Neutrophil (primary cell): ENCODE results near the gene POLR2I.

ENCODE experiments used
- H3K27ac ChIP-seq: fragments of 200-600 bp; sonication (generic); 2 replicates; pipeline ENCODE4 v1.5.1; 2016; ENCODE audit warnings: mild to moderate bottlenecking, moderate library complexity
- H3K27me3 ChIP-seq: fragments of 200-600 bp; sonication (generic); 2 replicates; pipeline ENCODE4 v1.6.0; 2016; ENCODE audit warnings: mild to moderate bottlenecking
- H3K36me3 ChIP-seq: fragments of 200-600 bp; sonication (generic); 2 replicates; pipeline ENCODE4 v1.5.1; 2017
- H3K4me1 ChIP-seq, 2 experiments: fragments of 200-600 bp in 1 of 2; sonication (generic) in 1 of 2; 1 replicate in 1 of 2; 2 replicates in 1 of 2; pipeline versions ENCODE4 v1.5.1 to v1.6.1; 2013 to 2016; ENCODE audit warnings: low read depth in 1 of 2, low read length in 1 of 2, mild to moderate bottlenecking in 1 of 2, moderate library complexity in 1 of 2; ENCODE audit not compliant: control insufficient read depth in 1 of 2, insufficient read depth in 1 of 2
- H3K4me3 ChIP-seq, 2 experiments: fragments of 200-600 bp in 1 of 2; sonication (generic) in 1 of 2; 1 replicate in 1 of 2; 2 replicates in 1 of 2; pipeline ENCODE4 v1.5.1; 2013 to 2016; ENCODE audit warnings: low read depth in 1 of 2, low read length in 1 of 2, mild to moderate bottlenecking in 1 of 2, moderate library complexity in 1 of 2
- H3K9me3 ChIP-seq: fragments of 200-600 bp; sonication (generic); 2 replicates; pipeline ENCODE4 v1.5.1; 2016
- CTCF ChIP-seq: fragments of 200-600 bp; sonication (generic); IDR thresholded peaks from 2 replicates; pipeline ENCODE4 v1.5.1; 2016; ENCODE audit warnings: antibody characterized with exemption

The POLR2I gene

GRCh38 chr19:36114721-36115452, at the start of gene POLR2I:
TSS of gene POLR2I (minus strand) at chr19:36114875. CDS start at chr19:36114856, 19 bp downstream.
- H3K4me3 ChIP-seq: peak within 1 kb of the TSS; percentile 89 to 93
- H3K4me1 ChIP-seq: peaks cover 27 to 32% of the 10 kb centered on the region in 2 experiments
- peaks cover 43% of the 10 kb centered on the region for H3K36me3 ChIP-seq
- H3K27me3 ChIP-seq: no peaks in the 10 kb centered on the region
- no peaks in the 10 kb centered on the region for H3K9me3 ChIP-seq
- TF ChIP-seq CTCF: no peak
- peak within 1 kb of the TSS; percentile 81 for H3K27ac ChIP-seq

- Histone ChIP-seq H3K9me3 (no peaks in the 10 kb centered on the region), H3K27ac (no peak overlapping the region), H3K4me1 (no peaks in the 10 kb centered on the region), H3K36me3 (peaks cover 6% of the 10 kb centered on the region), H3K27me3 (no peaks in the 10 kb centered on the region), H3K4me3 (no peak overlapping the region)
- no peak for TF ChIP-seq CTCF
Measured at GRCh38 chr19:36163813-36164212, 49.1 kb upstream of the POLR2I start.

DNA sequence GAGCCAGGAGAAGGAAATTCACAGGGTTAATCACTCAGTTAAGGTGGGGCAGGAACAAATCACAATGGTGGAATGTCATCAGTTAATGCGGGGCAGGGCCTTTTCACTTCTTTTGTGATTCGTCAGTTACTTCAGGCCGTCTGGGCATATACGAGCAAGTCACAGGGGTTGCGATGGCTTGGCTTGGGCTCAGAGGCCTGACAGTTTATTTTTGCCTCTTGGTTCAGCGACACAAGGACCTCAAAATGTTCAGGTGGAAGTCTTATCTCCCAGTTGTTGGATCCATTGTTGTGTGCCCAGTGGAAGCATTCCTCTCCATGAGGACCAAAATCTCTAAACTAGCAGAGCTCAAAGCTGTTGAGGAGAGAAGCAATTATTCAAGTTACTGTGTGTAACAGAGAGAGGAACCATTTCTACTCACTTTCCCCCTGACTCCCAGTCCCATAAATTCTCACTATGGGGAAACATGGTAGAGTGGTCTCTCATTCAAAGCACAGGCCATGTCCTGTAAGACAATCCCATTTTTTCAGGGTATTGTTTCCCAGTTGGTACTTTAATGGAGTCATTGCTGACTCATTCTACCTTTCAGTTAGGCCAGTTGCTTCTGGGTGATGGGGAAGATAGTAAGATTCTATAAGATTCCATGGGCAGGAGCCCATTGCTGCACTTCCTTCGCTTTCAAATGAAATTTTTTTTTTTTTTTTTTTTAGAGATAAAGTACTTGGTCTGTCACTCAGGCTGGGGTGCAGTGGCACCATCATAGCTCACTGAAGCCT, 46.3 kb upstream of the POLR2I start:
- no peak for TF ChIP-seq CTCF
- Histone ChIP-seq H3K4me3 (no peak overlapping the region), H3K27ac (no peak overlapping the region), H3K36me3 (peaks cover 6% of the 10 kb centered on the region), H3K27me3 (no peaks in the 10 kb centered on the region), H3K9me3 (no peaks in the 10 kb centered on the region), H3K4me1 (no peaks in the 10 kb centered on the region)

- no peaks in the 10 kb centered on the region for H3K27me3 ChIP-seq
- peaks cover 0 to 10% of the 10 kb centered on the region in 2 experiments for H3K4me1 ChIP-seq
- H3K4me3 ChIP-seq: no peak overlapping the region
- peaks cover 36% of the 10 kb centered on the region for H3K36me3 ChIP-seq
- H3K27ac ChIP-seq: no peak overlapping the region
- TF ChIP-seq CTCF: no peak
- no peaks in the 10 kb centered on the region for H3K9me3 ChIP-seq
Measured at GRCh38 chr19:36153126-36153525, 38.5 kb upstream of the POLR2I start.

GRCh38 chr19:36152352-36153091, 37.8 kb upstream of the POLR2I start, which contains the start of gene COX7A1:
TSS of gene COX7A1 (minus strand) at chr19:36152447. CDS start at chr19:36152407, 40 bp downstream.
- H3K27ac ChIP-seq: peak within 1 kb of the TSS; percentile 27
- peaks cover 0 to 10% of the 10 kb centered on the region in 2 experiments for H3K4me1 ChIP-seq
- H3K4me3 ChIP-seq: no peak within 1 kb of the TSS
- H3K27me3 ChIP-seq: no peaks in the 10 kb centered on the region
- TF ChIP-seq CTCF: no peak
- H3K9me3 ChIP-seq: no peaks in the 10 kb centered on the region
- peaks cover 43% of the 10 kb centered on the region for H3K36me3 ChIP-seq
